ENCODE results near the gene FKBP4. TPM values are rescaled to one million over a fixed set of nuclear protein-coding genes. Genes with fewer than 3 reads are reported as not detected.

Gene FKBP4
- total and polyA plus RNA-seq, 2 donors (not counting 3 experiments of a cell fraction or from before 2014, with no cell fraction given) = 31.0 to 85.6 TPM

- Histone ChIP-seq H4K20me1 (replicated peaks; ENCODE audit: control insufficient read depth, extremely low read depth, insufficient read depth, low read length) (no peaks in the 10 kb centered on the region), H3K27ac (ENCODE audit: insufficient read depth, low read depth, low read length) (no peak overlapping the region), H3K36me3 (ENCODE audit: control insufficient read depth in 2 of 2, extremely low read depth in 1 of 2, insufficient read depth in 2 of 2, low read length in 2 of 2) (no peaks in the 10 kb centered on the region), H2AFZ (ENCODE audit: low read depth, low read length) (no peak overlapping the region), H3K4me1 (ENCODE audit: control insufficient read depth, extremely low read depth, insufficient read depth, low read length) (no peaks in the 10 kb centered on the region), H3K4me3 (replicated peaks in 1 of 3; ENCODE audit: insufficient read depth in 1 of 3, low read depth in 1 of 3, low read length in 3 of 3) (no peak overlapping the region), H3K9me1 (replicated peaks; ENCODE audit: control insufficient read depth, extremely low read depth, insufficient read depth, low read length) (no peaks in the 10 kb centered on the region), H3K27me3 (ENCODE audit: control insufficient read depth in 2 of 2, insufficient read depth in 2 of 2, low read length in 2 of 2) (no peaks in the 10 kb centered on the region), H3K9ac (replicated peaks; ENCODE audit: extremely low read depth, insufficient read depth, low read length) (no peak overlapping the region), H3K9me3 (replicated peaks; ENCODE audit: control insufficient read depth, insufficient read depth, low read length) (no peaks in the 10 kb centered on the region), H3K4me2 (ENCODE audit: insufficient read depth, low read length) (no peak overlapping the region), H3K79me2 (ENCODE audit: control insufficient read depth, insufficient read depth, low read length) (no peaks in the 10 kb centered on the region)
- ChIA-PET POLR2A (no interaction called here), CTCF (no interaction called here)
- TF ChIP-seq JUN (IDR thresholded peaks at IDR 0.05; ENCODE audit: borderline replicate concordance, insufficient read depth, insufficient read length, low read depth) = no peak
- TF ChIP-seq GATA2 (IDR thresholded peaks at IDR 0.05; ENCODE audit: insufficient read depth, insufficient read length, low read depth, low read length) = no peak
- TF ChIP-seq, protein P1, sequence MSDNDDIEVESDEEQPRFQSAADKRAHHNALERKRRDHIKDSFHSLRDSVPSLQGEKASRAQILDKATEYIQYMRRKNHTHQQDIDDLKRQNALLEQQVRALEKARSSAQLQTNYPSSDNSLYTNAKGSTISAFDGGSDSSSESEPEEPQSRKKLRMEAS (IDR thresholded peaks at IDR 0.05; ENCODE audit: insufficient read depth, insufficient read length) = no peak
- TF ChIP-seq POLR2A (IDR thresholded peaks at IDR 0.05; ENCODE audit: low read depth, low read length) = no peak
- TF ChIP-seq POLR2AphosphoS5 (IDR thresholded peaks at IDR 0.05; ENCODE audit: insufficient read depth, low read depth, low read length) = no peak
- TF ChIP-seq MYC (IDR thresholded peaks at IDR 0.05; ENCODE audit: low read depth, low read length) = no peak
- TF ChIP-seq, protein P2, sequence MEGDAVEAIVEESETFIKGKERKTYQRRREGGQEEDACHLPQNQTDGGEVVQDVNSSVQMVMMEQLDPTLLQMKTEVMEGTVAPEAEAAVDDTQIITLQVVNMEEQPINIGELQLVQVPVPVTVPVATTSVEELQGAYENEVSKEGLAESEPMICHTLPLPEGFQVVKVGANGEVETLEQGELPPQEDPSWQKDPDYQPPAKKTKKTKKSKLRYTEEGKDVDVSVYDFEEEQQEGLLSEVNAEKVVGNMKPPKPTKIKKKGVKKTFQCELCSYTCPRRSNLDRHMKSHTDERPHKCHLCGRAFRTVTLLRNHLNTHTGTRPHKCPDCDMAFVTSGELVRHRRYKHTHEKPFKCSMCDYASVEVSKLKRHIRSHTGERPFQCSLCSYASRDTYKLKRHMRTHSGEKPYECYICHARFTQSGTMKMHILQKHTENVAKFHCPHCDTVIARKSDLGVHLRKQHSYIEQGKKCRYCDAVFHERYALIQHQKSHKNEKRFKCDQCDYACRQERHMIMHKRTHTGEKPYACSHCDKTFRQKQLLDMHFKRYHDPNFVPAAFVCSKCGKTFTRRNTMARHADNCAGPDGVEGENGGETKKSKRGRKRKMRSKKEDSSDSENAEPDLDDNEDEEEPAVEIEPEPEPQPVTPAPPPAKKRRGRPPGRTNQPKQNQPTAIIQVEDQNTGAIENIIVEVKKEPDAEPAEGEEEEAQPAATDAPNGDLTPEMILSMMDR (IDR thresholded peaks at IDR 0.05; ENCODE audit: extremely low read depth in 1 of 2, insufficient read depth in 1 of 2, low read depth in 1 of 2, low read length in 2 of 2) = no peak
- TF ChIP-seq EZH2 (IDR thresholded peaks at IDR 0.05; ENCODE audit: borderline replicate concordance, low read depth, low read length, severe bottlenecking) = no peak
- TF ChIP-seq FOS (IDR thresholded peaks at IDR 0.05; ENCODE audit: borderline replicate concordance, insufficient read depth, low read length) = no peak
- FAIRE-seq (no peak), DNase-seq (ENCODE audit: low read depth, low spot score) (no peak)
- BruUV-seq (replicated peaks) = no TSS peak
- intact Hi-C loops (cut with micrococcal nuclease) = no loop called here
- dilution Hi-C loops (cut with MboI; ENCODE audit: extremely low pct_ligation_motif_present, low sequenced_read_pairs) = no loop called here
Measured at GRCh38 chr12:2768224-2768961, 26.4 kb upstream of the FKBP4 start.
